ENCODE measurements around the gene TMEM128.
A peak's percentile ranks its signal among the peaks of the same experiment; 100 is the strongest.

TMEM128 gene

GRCh38 chr4:4248029-4248884 lies at the start of gene TMEM128:
TMEM128 (minus strand) TSS chr4:4248223; CDS start chr4:4248202, 21 bp downstream.
- DNase-seq (ENCODE audit: low read depth), result peak; percentile 95
- no peak for TF ChIP-seq CTCF (IDR thresholded peaks at IDR 0.05; ENCODE audit: insufficient read depth, low read depth, low read length, missing control alignments)

GRCh38 chr4:4296283-4296846 lies 48.3 kb upstream of the TMEM128 start:
- TF ChIP-seq CTCF (IDR thresholded peaks at IDR 0.05; ENCODE audit: insufficient read depth, low read depth, low read length, missing control alignments), result no peak
- no peak for DNase-seq (ENCODE audit: low read depth)
- H3K4me3 ChIP-seq (ENCODE audit: low read depth, low read length), result no peak overlapping the region

More at GRCh38 chr4:4248029-4248884, at the start of gene TMEM128:
- H3K4me3 ChIP-seq (ENCODE audit: low read depth, low read length), result peak within 1 kb of the TSS; percentile 75

- no peak for DNase-seq (ENCODE audit: low read depth)
- H3K4me3 ChIP-seq (ENCODE audit: low read depth, low read length), result no peak overlapping the region
- TF ChIP-seq CTCF (IDR thresholded peaks at IDR 0.05; ENCODE audit: insufficient read depth, low read depth, low read length, missing control alignments), result no peak
Observed at GRCh38 chr4:4293279-4293678, 45.3 kb upstream of the TMEM128 start.

- TF ChIP-seq CTCF (IDR thresholded peaks at IDR 0.05; ENCODE audit: insufficient read depth, low read depth, low read length, missing control alignments), result no peak
- peak within 1 kb of the TSS; percentile 80 for H3K4me3 ChIP-seq (ENCODE audit: low read depth, low read length)
- DNase-seq (ENCODE audit: low read depth), result peak; percentile 94
Observed at GRCh38 chr4:4289941-4290850, 42.2 kb upstream of the TMEM128 start, which contains the start of the genes LYAR and ZBTB49. LYAR (minus strand) TSS chr4:4290154; CDS start chr4:4283742, 6,412 bp downstream. ZBTB49 (plus strand) TSS chr4:4290251; CDS start chr4:4299946, 9,695 bp downstream.

- no peak for TF ChIP-seq CTCF (IDR thresholded peaks at IDR 0.05; ENCODE audit: insufficient read depth, low read depth, low read length, missing control alignments)
- DNase-seq (ENCODE audit: low read depth), result no peak
- peak overlapping the region; percentile 80 for H3K4me3 ChIP-seq (ENCODE audit: low read depth, low read length)
Observed at GRCh38 chr4:4289597-4289940, 41.5 kb upstream of the TMEM128 start.

GRCh38 chr4:4289055-4289454 lies 41.0 kb upstream of the TMEM128 start:
- DNase-seq (ENCODE audit: low read depth), result no peak
- H3K4me3 ChIP-seq (ENCODE audit: low read depth, low read length), result peak overlapping the region; percentile 80
- no peak for TF ChIP-seq CTCF (IDR thresholded peaks at IDR 0.05; ENCODE audit: insufficient read depth, low read depth, low read length, missing control alignments)

Measured in GM12865 (cell line).